HCT116 (cell line): ENCODE measurements around the gene MYO1G. TPM values are rescaled to one million over a fixed set of nuclear protein-coding genes. Genes with fewer than 3 reads are reported as not detected.
A peak's percentile ranks its signal among the peaks of the same experiment; 100 is the strongest.

Source experiments
- ATAC-seq: fragments of 200-7000 bp; cut with Tn5 transposase; 2 replicates; pipeline ENCODE4 v1.9.1; 2020; ENCODE audit warnings: mild to moderate bottlenecking, moderate library complexity
- Bru-seq: library from RNA; stranded (reverse); fragments of 400-500 nt; gene quantifications from one replicate; lab custom pipeline; 2021; lab: Mats Ljungman, UMichigan
- BruChase-seq, 2 experiments: library from RNA; stranded (reverse); fragments of 400-500 nt; gene quantifications; one replicate each; lab custom pipeline; 2021; lab: Mats Ljungman, UMichigan
- BruUV-seq: library from RNA; stranded (reverse); fragments of 400-500 nt; replicated peaks from 2 replicates; lab custom pipeline; 2021; lab: Mats Ljungman, UMichigan
- CTCF ChIA-PET: fragments of 300-600 bp; sonication (Branson Sonifier 250); formaldehyde crosslinking; loops from one replicate; lab custom pipeline; 2021; ENCODE audit warnings: antibody characterized with exemption; lab: Charles Lee
- POLR2A ChIA-PET: fragments of 300-600, 350-600 bp; sonication (Branson Sonifier 250); formaldehyde crosslinking; loops from one replicate; lab custom pipeline; 2021; ENCODE audit warnings: antibody characterized with exemption; lab: Charles Lee
- RAD21 ChIA-PET, 2 experiments: fragments of 300-600 bp; sonication (Branson Sonifier 250); formaldehyde crosslinking; loops; one replicate each; lab custom pipeline; 2023; ENCODE audit warnings: low total read pairs in 2 of 2; ENCODE audit not compliant: uncharacterized antibody in 2 of 2, unreplicated experiment in 2 of 2, low non-redundant PET in 1 of 2; lab: Charles Lee
- DNase-seq: peaks from one replicate; pipeline ENCODE4 v3.0.0-alpha.2; 2010; ENCODE audit warnings: low read depth, low spot score
- H2AFZ ChIP-seq: fragments of 200-600 bp; shearing (Covaris generic), sonication (generic); 2 replicates; pipeline ENCODE4 v1.6.1; 2017; ENCODE audit warnings: low read depth, mixed run types, mixed read lengths, antibody characterized with exemption, low read length; ENCODE audit not compliant: poor library complexity, severe bottlenecking
- H3K27ac ChIP-seq: 2 replicates; pipeline ENCODE4 v1.5.1; 2012; ENCODE audit warnings: low read depth, low read length
- H3K27me3 ChIP-seq: fragments of 200-600 bp; sonication (generic); 2 replicates; pipeline ENCODE4 v1.6.1; 2016; ENCODE audit warnings: mixed run types, low read length, mixed read lengths; ENCODE audit not compliant: insufficient read depth
- H3K36me3 ChIP-seq, 2 experiments: fragments of 200-500 bp in 1 of 2; fragments of 200-600 bp in 1 of 2; sonication (Bioruptor generic) in 1 of 2; sonication (generic) in 1 of 2; 2 replicates each; pipeline versions ENCODE4 v1.5.1 to v1.6.1; 2014 to 2016; ENCODE audit warnings: low read length in 2 of 2, inconsistent platforms in 1 of 2, mixed read lengths in 1 of 2, mixed run types in 1 of 2; ENCODE audit not compliant: insufficient read depth in 2 of 2, control insufficient read depth in 1 of 2
- H3K4me1 ChIP-seq, 2 experiments: fragments of 200-600 bp in 1 of 2; sonication (generic) in 1 of 2; 2 replicates each; pipeline versions ENCODE4 v1.5.1 to v1.6.1; 2012 to 2017; ENCODE audit warnings: low read length in 2 of 2, inconsistent platforms in 1 of 2, mild to moderate bottlenecking in 1 of 2, mixed read lengths in 1 of 2, mixed run types in 1 of 2, moderate library complexity in 1 of 2; ENCODE audit not compliant: insufficient read depth in 2 of 2, control insufficient read depth in 1 of 2
- H3K4me2 ChIP-seq: fragments of 200-600 bp; sonication (generic); 2 replicates; pipeline ENCODE4 v1.6.1; 2017; ENCODE audit warnings: mixed run types, low read length, mixed read lengths
- H3K4me3 ChIP-seq, 2 experiments: fragments of 200-600 bp in 1 of 2; sonication (generic) in 1 of 2; replicated peaks in 1 of 2; 2 replicates each; pipeline ENCODE4 v1.5.1; 2011 to 2016; ENCODE audit warnings: low read length in 2 of 2, control low read depth in 1 of 2, low read depth in 1 of 2, mild to moderate bottlenecking in 1 of 2, mixed read lengths in 1 of 2, mixed run types in 1 of 2
- H3K79me2 ChIP-seq: fragments of 200-600 bp; sonication (generic); 2 replicates; pipeline ENCODE4 v1.6.1; 2017; ENCODE audit warnings: mild to moderate bottlenecking, mixed run types, low read length, moderate library complexity, mixed read lengths; ENCODE audit not compliant: insufficient read depth
- H3K9ac ChIP-seq: fragments of 200-600 bp; sonication (generic); 2 replicates; pipeline ENCODE4 v1.6.1; 2016; ENCODE audit warnings: low read length, mixed read lengths
- H3K9me2 ChIP-seq: fragments of 200-600 bp; sonication (generic), shearing (Covaris generic); 2 replicates; pipeline ENCODE4 v1.6.1; 2017; ENCODE audit warnings: mixed run types, mild to moderate bottlenecking, moderate library complexity; ENCODE audit not compliant: insufficient read depth
- H3K9me3 ChIP-seq, 2 experiments: fragments of 200-500 bp in 1 of 2; fragments of 200-600 bp in 1 of 2; sonication (Bioruptor generic) in 1 of 2; sonication (generic) in 1 of 2; 2 replicates each; pipeline ENCODE4 v1.6.1; 2014 to 2017; ENCODE audit warnings: low read length in 2 of 2, mixed read lengths in 2 of 2, inconsistent platforms in 1 of 2, low read depth in 1 of 2, mild to moderate bottlenecking in 1 of 2, mixed run types in 1 of 2, moderate library complexity in 1 of 2; ENCODE audit not compliant: control insufficient read depth in 1 of 2, insufficient read depth in 1 of 2
- H4K20me1 ChIP-seq: fragments of 200-600 bp; sonication (generic), shearing (Covaris generic); 2 replicates; pipeline ENCODE4 v1.6.1; 2017; ENCODE audit warnings: mixed run types, mild to moderate bottlenecking, moderate library complexity; ENCODE audit not compliant: insufficient read depth
- ATF3 ChIP-seq: IDR thresholded peaks from 2 replicates; pipeline ENCODE4 v1.6.1; 2012
- EZH2phosphoT487 ChIP-seq: fragments of 200-600 bp; IDR thresholded peaks from 2 replicates; pipeline ENCODE4 v1.6.1; 2018; ENCODE audit warnings: antibody characterized with exemption, borderline replicate concordance
- FOSL1 ChIP-seq: IDR thresholded peaks from 2 replicates; pipeline ENCODE4 v1.6.1; 2012; ENCODE audit warnings: low read depth
- JUND ChIP-seq: IDR thresholded peaks from 2 replicates; pipeline ENCODE4 v1.6.1; 2012
- REST ChIP-seq: IDR thresholded peaks from 2 replicates; pipeline ENCODE4 v1.6.1; 2012; ENCODE audit warnings: low read depth
- SIN3A ChIP-seq: IDR thresholded peaks from 2 replicates; pipeline ENCODE4 v1.6.1; 2012; ENCODE audit warnings: low read depth
- SP1 ChIP-seq: IDR thresholded peaks from 2 replicates; pipeline ENCODE4 v1.6.1; 2012; ENCODE audit warnings: low read depth
- SRF ChIP-seq: IDR thresholded peaks from 2 replicates; pipeline ENCODE4 v1.6.1; 2012; ENCODE audit warnings: low read depth
- YY1 ChIP-seq: IDR thresholded peaks from 2 replicates; pipeline ENCODE4 v1.6.1; 2011; ENCODE audit warnings: low read length, low read depth, moderate library complexity, mild to moderate bottlenecking; ENCODE audit not compliant: insufficient replicate concordance; ENCODE audit errors: extremely low read depth
- intact Hi-C: fragments of 100-400 bp; cut with micrococcal nuclease; formaldehyde crosslinking; loops from 2 replicates; pipeline ENCODE4 v1.10.0; 2022
- long read RNA-seq: library from polyadenylated mRNA; unstranded; transcript quantifications from one replicate; pipeline ENCODE4 v2.0.0, GENCODE V29; 2021; ENCODE audit not compliant: unreplicated experiment
- polyA plus RNA-seq: library from polyadenylated mRNA; unstranded; fragments of >200 nt; gene quantifications from 2 replicates; pipeline ENCODE4 v1.2.1, GENCODE V29; 2012; ENCODE audit warnings: missing spikeins
- total RNA-seq: library from RNA; stranded (reverse); gene quantifications from one replicate; pipeline ENCODE4 v1.2.1, GENCODE V29; 2021; ENCODE audit not compliant: unreplicated experiment

The MYO1G gene
- 0.74 TPM for total RNA-seq
- polyA plus RNA-seq, result 0.04 and 0.07 TPM in 2 replicates
- percentile 33 among the genes with signal in this experiment for Bru-seq, nascent RNA
- percentile 27 among the genes with signal in this experiment for BruChase-seq, experiment 1, labeled RNA remaining after a 6-hour chase
- BruChase-seq, experiment 2, labeled RNA remaining after a 2-hour chase, result percentile 23 among the genes with signal in this experiment
- long read RNA-seq, partial matches to known transcripts, result 1 of 1 reads
- long read RNA-seq, other reads (novel, unspliced or antisense), result 0 of 1 reads

DNA sequence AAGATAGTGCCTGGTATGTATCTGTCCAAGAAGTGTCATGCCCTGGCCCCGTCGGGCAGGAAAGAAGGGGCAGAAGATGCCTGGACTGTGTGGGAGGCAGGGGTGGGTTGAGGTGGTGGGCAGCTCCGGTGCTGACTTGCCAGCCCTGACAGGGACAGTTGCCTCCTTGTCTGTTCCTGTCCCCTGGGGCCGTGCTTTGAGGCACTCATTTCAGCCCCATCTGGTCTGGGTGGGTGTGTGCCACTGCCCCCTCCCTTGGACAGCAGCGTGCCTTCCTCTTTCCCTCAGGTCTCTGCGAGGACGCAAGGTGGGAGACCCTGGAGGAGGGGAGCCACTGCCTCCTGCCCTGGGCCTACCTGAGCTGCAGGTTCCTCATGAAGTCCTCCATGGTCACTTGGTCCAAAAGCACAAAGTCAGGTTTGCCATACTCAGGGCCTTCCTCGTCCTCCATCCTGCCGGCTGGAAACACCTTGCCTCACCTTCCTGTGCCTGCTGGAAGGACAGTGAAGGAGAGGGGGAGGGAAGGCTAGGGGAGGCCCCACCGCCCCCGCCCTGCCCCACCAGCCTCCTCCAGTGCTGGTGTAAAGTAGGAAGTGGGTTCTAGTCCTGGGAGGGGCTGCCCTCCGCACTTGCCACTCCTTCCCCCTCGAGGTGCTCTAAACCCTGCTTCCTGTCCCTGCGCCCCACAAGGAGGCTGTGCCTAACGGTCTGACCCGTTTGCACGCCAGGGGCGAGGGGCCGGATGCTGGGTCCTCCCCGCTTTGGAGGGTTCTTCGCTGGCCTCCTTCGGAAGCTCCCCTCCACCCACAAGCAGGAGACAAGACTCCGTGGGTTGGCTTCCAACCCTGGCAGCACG, at the start of gene MYO1G:
Gene MYO1G, minus strand, starts transcription at position 505 of the 856 bp plus-strand sequence. Its CDS starts 54 bp downstream, at position 451.
- no peak within 1 kb of the TSS for H3K27ac ChIP-seq
- CTCF ChIA-PET, result no interaction called here

GRCh38 chr7:45028138-45028919, 49.5 kb upstream of the MYO1G start:
- Histone ChIP-seq H3K9me3 (0 out of 4 replicates have a peak, but pooled peaks cover 0 to 3% of the 10 kb centered on the region in 2 experiments), H3K4me3 (no peak overlapping the region), H3K27ac (no peak overlapping the region), H3K36me3 (no peaks in the 10 kb centered on the region), H4K20me1 (no peaks in the 10 kb centered on the region), H2AFZ (no peak overlapping the region), H3K27me3 (no peaks in the 10 kb centered on the region), H3K9me2 (no peaks in the 10 kb centered on the region), H3K9ac (no peak overlapping the region)
- no TSS peak for BruUV-seq
- ATAC-seq, result no peak
- no peak for DNase-seq
- POLR2A ChIA-PET, result no interaction called here
- intact Hi-C loops, result no loop called here
- RAD21 ChIA-PET, result no interaction called here
- TF ChIP-seq FOSL1 (no peak), REST (no peak), ATF3 (no peak), YY1 (no peak), SIN3A (no peak)
- TF ChIP-seq, all 23 proteins: peak for 0
- no peak overlapping the region for H3K4me2 ChIP-seq
- CTCF ChIA-PET, result no interaction called here
- peaks cover 22% of the 10 kb centered on the region; the same call in 1 of the 2 replicates for H3K79me2 ChIP-seq
- no peaks in the 10 kb centered on the region for H3K4me1 ChIP-seq

More for the DNA sequence above, at the start of gene MYO1G:
- Histone ChIP-seq H3K9me3 (no peaks in the 10 kb centered on the region), H3K27me3 (no peaks in the 10 kb centered on the region), H3K4me2 (no peak within 1 kb of the TSS), H3K9ac (no peak within 1 kb of the TSS), H3K4me1 (peaks cover 0 to 16% of the 10 kb centered on the region in 2 experiments; a peak in 2 of 4 replicates), H3K79me2 (peaks cover 11% of the 10 kb centered on the region), H3K36me3 (peaks cover 15 to 19% of the 10 kb centered on the region in 2 experiments; a peak in 3 of 4 replicates), H3K4me3 (no peak within 1 kb of the TSS), H3K9me2 (no peaks in the 10 kb centered on the region), H2AFZ (no peak within 1 kb of the TSS), H4K20me1 (peaks cover 11% of the 10 kb centered on the region; the same call in 1 of the 2 replicates)
- TF ChIP-seq SP1 (no peak), EZH2phosphoT487 (no peak), SRF (no peak), JUND (no peak), ATF3 (no peak)
- DNase-seq (no peak), ATAC-seq (no peak)
- BruUV-seq, result no TSS peak
- intact Hi-C loops, result no loop called here
- ChIA-PET RAD21 (no interaction called here), POLR2A (no interaction called here)
